Gastroesophageal sphincter (tissue), 3 donors: Measurements from ENCODE around the gene ABCC1.

Source experiments
- POLR2A ChIP-seq, 2 donors: fragments of 450-650 bp; IDR thresholded peaks; one replicate each; pipeline ENCODE4 v1.6.1; 2017; ENCODE audit warnings: antibody characterized with exemption in 2 of 2, mild to moderate bottlenecking in 2 of 2, moderate library complexity in 1 of 2
- POLR2AphosphoS5 ChIP-seq: sonication (generic); formaldehyde crosslinking; IDR thresholded peaks from one replicate; pipeline ENCODE4 v1.6.1; 2017; ENCODE audit warnings: antibody characterized with exemption
- TF ChIP-seq, protein P1 (sequence below), 4 experiments: fragments of 200-600 bp in 2 of 4; fragments of 450-650 bp in 2 of 4; sonication (generic) in 1 of 4; IDR thresholded peaks; one replicate each; pipeline ENCODE4 v1.5.1; 2017 to 2019; ENCODE audit warnings: antibody characterized with exemption in 4 of 4, mild to moderate bottlenecking in 2 of 4, moderate library complexity in 2 of 4

DNA sequence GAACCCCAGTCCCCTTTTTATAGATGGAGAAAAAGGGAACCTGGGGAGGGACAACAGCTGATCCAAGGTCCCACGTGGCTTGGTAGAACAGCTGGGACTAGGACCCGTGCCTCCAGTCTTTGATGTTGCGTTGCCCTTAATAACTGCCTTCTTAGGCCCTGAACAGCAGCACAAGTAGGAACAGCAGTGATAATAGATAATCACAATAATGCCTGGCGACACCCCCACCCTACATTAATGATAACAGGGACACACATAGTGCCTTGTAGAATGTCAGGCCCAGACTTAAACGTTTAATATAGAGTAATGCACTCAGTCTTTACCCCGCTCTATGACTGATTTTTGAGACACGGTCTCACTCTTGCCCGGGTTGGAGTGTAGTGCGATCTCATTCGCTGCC is 177.5 kb downstream of the ABCC1 start:
- TF ChIP-seq, protein P1, sequence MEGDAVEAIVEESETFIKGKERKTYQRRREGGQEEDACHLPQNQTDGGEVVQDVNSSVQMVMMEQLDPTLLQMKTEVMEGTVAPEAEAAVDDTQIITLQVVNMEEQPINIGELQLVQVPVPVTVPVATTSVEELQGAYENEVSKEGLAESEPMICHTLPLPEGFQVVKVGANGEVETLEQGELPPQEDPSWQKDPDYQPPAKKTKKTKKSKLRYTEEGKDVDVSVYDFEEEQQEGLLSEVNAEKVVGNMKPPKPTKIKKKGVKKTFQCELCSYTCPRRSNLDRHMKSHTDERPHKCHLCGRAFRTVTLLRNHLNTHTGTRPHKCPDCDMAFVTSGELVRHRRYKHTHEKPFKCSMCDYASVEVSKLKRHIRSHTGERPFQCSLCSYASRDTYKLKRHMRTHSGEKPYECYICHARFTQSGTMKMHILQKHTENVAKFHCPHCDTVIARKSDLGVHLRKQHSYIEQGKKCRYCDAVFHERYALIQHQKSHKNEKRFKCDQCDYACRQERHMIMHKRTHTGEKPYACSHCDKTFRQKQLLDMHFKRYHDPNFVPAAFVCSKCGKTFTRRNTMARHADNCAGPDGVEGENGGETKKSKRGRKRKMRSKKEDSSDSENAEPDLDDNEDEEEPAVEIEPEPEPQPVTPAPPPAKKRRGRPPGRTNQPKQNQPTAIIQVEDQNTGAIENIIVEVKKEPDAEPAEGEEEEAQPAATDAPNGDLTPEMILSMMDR (IDR thresholded peaks at IDR 0.05) = no peak
- TF ChIP-seq POLR2A (IDR thresholded peaks at IDR 0.05) = no peak
- no peak for TF ChIP-seq POLR2AphosphoS5
